A549 (cell line): ENCODE results near the gene GOLGA6L9.
"Not testable (repeated sequence)": the region's sequence is repeated elsewhere in the genome, so short reads cannot be mapped to it uniquely, and the experiment has no call there.

Experiments
- CBX8 ChIP-seq: fragments of 200-600 bp; sonication (generic); IDR thresholded peaks from 2 replicates; pipeline ENCODE4 v1.6.1; 2016
- PBX3 ChIP-seq: IDR thresholded peaks from 2 replicates; pipeline ENCODE4 v1.6.1; 2012
- REST ChIP-seq: fragments of 200-600 bp; sonication (generic); IDR thresholded peaks from 2 replicates; pipeline ENCODE4 v1.6.1; 2016; ENCODE audit warnings: antibody characterized with exemption, mild to moderate bottlenecking, moderate library complexity
- TF ChIP-seq, protein P1 (sequence below): fragments of >200 bp; sonication (Bioruptor Twin); formaldehyde crosslinking; IDR thresholded peaks from 3 replicates; pipeline ENCODE4 v1.5.1; 2016

GRCh38 chr15:82390152-82390551 is 39.5 kb upstream of the GOLGA6L9 start:
- TF ChIP-seq PBX3, CBX8, REST: not testable (repeated sequence)
- TF ChIP-seq, protein P1, sequence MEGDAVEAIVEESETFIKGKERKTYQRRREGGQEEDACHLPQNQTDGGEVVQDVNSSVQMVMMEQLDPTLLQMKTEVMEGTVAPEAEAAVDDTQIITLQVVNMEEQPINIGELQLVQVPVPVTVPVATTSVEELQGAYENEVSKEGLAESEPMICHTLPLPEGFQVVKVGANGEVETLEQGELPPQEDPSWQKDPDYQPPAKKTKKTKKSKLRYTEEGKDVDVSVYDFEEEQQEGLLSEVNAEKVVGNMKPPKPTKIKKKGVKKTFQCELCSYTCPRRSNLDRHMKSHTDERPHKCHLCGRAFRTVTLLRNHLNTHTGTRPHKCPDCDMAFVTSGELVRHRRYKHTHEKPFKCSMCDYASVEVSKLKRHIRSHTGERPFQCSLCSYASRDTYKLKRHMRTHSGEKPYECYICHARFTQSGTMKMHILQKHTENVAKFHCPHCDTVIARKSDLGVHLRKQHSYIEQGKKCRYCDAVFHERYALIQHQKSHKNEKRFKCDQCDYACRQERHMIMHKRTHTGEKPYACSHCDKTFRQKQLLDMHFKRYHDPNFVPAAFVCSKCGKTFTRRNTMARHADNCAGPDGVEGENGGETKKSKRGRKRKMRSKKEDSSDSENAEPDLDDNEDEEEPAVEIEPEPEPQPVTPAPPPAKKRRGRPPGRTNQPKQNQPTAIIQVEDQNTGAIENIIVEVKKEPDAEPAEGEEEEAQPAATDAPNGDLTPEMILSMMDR: not testable (repeated sequence)
